SK-N-SH treated with all-trans-retinoic acid at 6 μM for 48 hours (cell line): Measurements from ENCODE around the gene PSORS1C1.

Experiments
- ATAC-seq: fragments of 200-7000 bp; cut with Tn5 transposase; 3 replicates; pipeline ENCODE4 v1.9.1; 2020; ENCODE audit warnings: mild to moderate bottlenecking, moderate library complexity
- ARNTL ChIP-seq: fragments of 450-650 bp; formaldehyde crosslinking; IDR thresholded peaks from 2 replicates; pipeline ENCODE4 v1.5.0; 2020; ENCODE audit warnings: low read depth, mild to moderate bottlenecking, moderate library complexity, borderline replicate concordance
- BACH2 ChIP-seq: fragments of 250-450 bp; sonication (Bioruptor Pico); IDR thresholded peaks from 2 replicates; pipeline ENCODE4 v1.9.0; 2021; ENCODE audit warnings: mild to moderate bottlenecking, borderline replicate concordance
- CREB5 ChIP-seq: fragments of 250-450 bp; sonication (Bioruptor Pico); IDR thresholded peaks from 2 replicates; pipeline ENCODE4 v1.5.1; 2020; ENCODE audit warnings: low read depth, mild to moderate bottlenecking, moderate library complexity
- CSDC2 ChIP-seq: fragments of 250-450 bp; sonication (Bioruptor Pico); IDR thresholded peaks from 2 replicates; pipeline ENCODE4 v1.5.0; 2020; ENCODE audit warnings: mild to moderate bottlenecking, moderate library complexity
- ESRRG ChIP-seq: fragments of 250-450 bp; sonication (Bioruptor Pico); IDR thresholded peaks from 2 replicates; pipeline ENCODE4 v1.6.1; 2021; ENCODE audit warnings: mild to moderate bottlenecking
- GLIS3 ChIP-seq: fragments of 250-450 bp; sonication (Bioruptor Pico); IDR thresholded peaks from 2 replicates; pipeline ENCODE4 v1.5.0; 2020; ENCODE audit warnings: mild to moderate bottlenecking, moderate library complexity
- ISL1 ChIP-seq: fragments of 250-450 bp; sonication (Bioruptor Pico); IDR thresholded peaks from 2 replicates; pipeline ENCODE4 v2.1.2; 2022; ENCODE audit warnings: mild to moderate bottlenecking, moderate library complexity
- OSR1 ChIP-seq: fragments of 250-450 bp; sonication (Bioruptor Pico); IDR thresholded peaks from 2 replicates; pipeline ENCODE4 v1.8.0; 2022; ENCODE audit warnings: moderate library complexity, mild to moderate bottlenecking, inconsistent platforms
- PATZ1 ChIP-seq: fragments of 250-450 bp; sonication (Bioruptor Pico); IDR thresholded peaks from 2 replicates; pipeline ENCODE4 v1.8.0; 2020; ENCODE audit warnings: mild to moderate bottlenecking, moderate library complexity, borderline replicate concordance
- POU6F1 ChIP-seq: fragments of 250-450 bp; sonication (Bioruptor Pico); IDR thresholded peaks from 2 replicates; pipeline ENCODE4 v1.8.0; 2021; ENCODE audit warnings: low read depth, mild to moderate bottlenecking, moderate library complexity, borderline replicate concordance
- PPARA ChIP-seq: fragments of 250-450 bp; sonication (Bioruptor Pico); IDR thresholded peaks from 2 replicates; pipeline ENCODE4 v1.5.0; 2020; ENCODE audit warnings: mild to moderate bottlenecking, borderline replicate concordance
- SNAI2 ChIP-seq: fragments of 250-450 bp; sonication (Bioruptor Pico); IDR thresholded peaks from 2 replicates; pipeline ENCODE4 v1.5.0; 2020; ENCODE audit warnings: mild to moderate bottlenecking, moderate library complexity
- TOX ChIP-seq: fragments of 250-450 bp; sonication (Bioruptor Pico); IDR thresholded peaks from 2 replicates; pipeline ENCODE4 v1.8.0; 2021; ENCODE audit warnings: mild to moderate bottlenecking, moderate library complexity, borderline replicate concordance
- ZC3H10 ChIP-seq: fragments of 250-450 bp; sonication (Bioruptor Pico); IDR thresholded peaks from 2 replicates; pipeline ENCODE4 v1.5.1; 2021; ENCODE audit warnings: mild to moderate bottlenecking, moderate library complexity
- ZFP3 ChIP-seq: fragments of 250-450 bp; sonication (Bioruptor Pico); IDR thresholded peaks from 2 replicates; pipeline ENCODE4 v1.5.0; 2020; ENCODE audit warnings: mild to moderate bottlenecking, moderate library complexity
- ZFP30 ChIP-seq: fragments of 450-650 bp; formaldehyde crosslinking; IDR thresholded peaks from 2 replicates; pipeline ENCODE4 v1.5.0; 2022; ENCODE audit warnings: mild to moderate bottlenecking, moderate library complexity
- ZNF565 ChIP-seq: fragments of 450-650 bp; formaldehyde crosslinking; conservative IDR thresholded peaks from 2 replicates; pipeline ENCODE4 v1.5.0; 2020; ENCODE audit warnings: low read depth, mild to moderate bottlenecking, moderate library complexity
- ZNF70 ChIP-seq: fragments of 450-650 bp; formaldehyde crosslinking; IDR thresholded peaks from 2 replicates; pipeline ENCODE4 v1.5.0; 2020; ENCODE audit warnings: mild to moderate bottlenecking, moderate library complexity
- ZNF8 ChIP-seq: fragments of 450-650 bp; formaldehyde crosslinking; IDR thresholded peaks from 2 replicates; pipeline ENCODE4 v1.5.0; 2020; ENCODE audit warnings: mild to moderate bottlenecking, moderate library complexity
- TF ChIP-seq, protein P1 (sequence below): fragments of 250-450 bp; sonication (Bioruptor Pico); IDR thresholded peaks from 2 replicates; pipeline ENCODE4 v1.5.1; 2021; ENCODE audit warnings: mild to moderate bottlenecking, moderate library complexity

The PSORS1C1 gene

DNA sequence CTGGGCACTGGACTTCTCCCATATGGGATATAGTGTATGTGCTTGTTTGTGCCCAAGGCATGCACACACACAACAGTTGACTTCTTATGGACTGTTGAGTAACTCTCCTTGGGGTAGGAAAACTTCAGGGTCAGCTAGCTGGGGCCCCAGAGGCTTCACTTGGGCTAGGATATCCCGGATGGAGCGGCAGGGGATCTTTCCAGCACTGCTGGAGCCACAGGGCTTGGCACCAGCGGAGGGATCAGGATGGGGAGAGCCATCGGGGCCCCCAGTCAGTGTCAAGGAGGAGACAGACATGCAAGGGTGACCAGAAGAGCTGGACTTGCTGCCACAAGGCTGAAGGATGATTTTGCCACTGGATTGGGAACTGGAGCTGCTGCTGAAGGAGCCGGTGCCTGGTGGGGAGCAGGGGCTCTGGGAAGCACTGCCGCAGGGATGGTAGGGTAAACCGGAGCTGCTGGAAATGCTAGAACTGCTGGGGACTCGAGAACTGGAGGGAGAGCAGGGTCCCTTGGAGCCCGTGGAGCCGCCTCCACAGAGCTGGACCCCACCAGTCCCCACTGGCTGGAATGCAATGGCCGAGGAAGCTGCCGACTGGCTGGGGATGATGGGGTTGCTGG lies 1.5 kb downstream of the PSORS1C1 start:
- no peak for ATAC-seq
- TF ChIP-seq ARNTL (CRISPR knock-in tag) (no peak), TOX (CRISPR knock-in tag) (no peak), ZFP3 (CRISPR knock-in tag) (no peak), SNAI2 (CRISPR knock-in tag) (no peak), ZFP30 (CRISPR knock-in tag) (no peak), ISL1 (CRISPR knock-in tag) (no peak), PATZ1 (CRISPR knock-in tag) (no peak), BACH2 (CRISPR knock-in tag) (no peak), ZC3H10 (CRISPR knock-in tag) (no peak), GLIS3 (CRISPR knock-in tag) (no peak), CREB5 (CRISPR knock-in tag) (no peak), ZNF565 (CRISPR knock-in tag) (no peak), ZNF70 (no peak), ZNF8 (CRISPR knock-in tag) (no peak), POU6F1 (CRISPR knock-in tag) (no peak), OSR1 (no peak), ESRRG (no peak), CSDC2 (CRISPR knock-in tag) (no peak), PPARA (no peak)
- TF ChIP-seq, protein P1, sequence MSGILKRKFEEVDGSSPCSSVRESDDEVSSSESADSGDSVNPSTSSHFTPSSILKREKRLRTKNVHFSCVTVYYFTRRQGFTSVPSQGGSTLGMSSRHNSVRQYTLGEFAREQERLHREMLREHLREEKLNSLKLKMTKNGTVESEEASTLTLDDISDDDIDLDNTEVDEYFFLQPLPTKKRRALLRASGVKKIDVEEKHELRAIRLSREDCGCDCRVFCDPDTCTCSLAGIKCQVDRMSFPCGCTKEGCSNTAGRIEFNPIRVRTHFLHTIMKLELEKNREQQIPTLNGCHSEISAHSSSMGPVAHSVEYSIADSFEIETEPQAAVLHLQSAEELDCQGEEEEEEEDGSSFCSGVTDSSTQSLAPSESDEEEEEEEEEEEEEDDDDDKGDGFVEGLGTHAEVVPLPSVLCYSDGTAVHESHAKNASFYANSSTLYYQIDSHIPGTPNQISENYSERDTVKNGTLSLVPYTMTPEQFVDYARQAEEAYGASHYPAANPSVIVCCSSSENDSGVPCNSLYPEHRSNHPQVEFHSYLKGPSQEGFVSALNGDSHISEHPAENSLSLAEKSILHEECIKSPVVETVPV: no peak

- TF ChIP-seq PPARA: no peak
- no peak for TF ChIP-seq ZFP3 (CRISPR knock-in tag)
These were observed 2.2 kb downstream of the PSORS1C1 start for GRCh38 chr6:31116661-31117385.

DNA sequence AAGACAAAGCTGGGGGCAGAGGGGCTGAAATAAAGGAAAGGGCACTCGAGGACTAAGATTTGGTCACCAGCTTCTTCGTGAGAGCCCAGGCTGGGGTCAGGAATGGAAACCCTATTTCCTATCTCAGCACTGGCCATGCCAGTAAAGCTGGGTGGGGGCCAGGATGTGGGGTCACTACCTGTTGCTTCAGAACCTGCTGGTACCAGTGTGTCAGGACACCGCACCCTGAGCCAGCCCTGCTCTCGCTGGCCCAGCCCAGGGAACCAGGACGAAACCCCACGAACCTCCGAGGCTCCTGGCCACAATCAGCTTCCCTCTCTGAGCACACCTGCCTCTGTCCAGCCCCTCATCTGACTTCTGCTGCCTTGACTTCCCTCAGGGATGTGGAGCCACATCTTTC lies 3.6 kb downstream of the PSORS1C1 start:
- no peak for TF ChIP-seq CREB5 (CRISPR knock-in tag)
- TF ChIP-seq GLIS3 (CRISPR knock-in tag): no peak
- no peak for TF ChIP-seq POU6F1 (CRISPR knock-in tag)
- no peak for TF ChIP-seq ZFP3 (CRISPR knock-in tag)
- ATAC-seq: no peak

More at GRCh38 chr6:31116661-31117385, 2.2 kb downstream of the PSORS1C1 start:
- no peak for ATAC-seq
